ENCODE measurements around the gene ILDR2. TPM values are rescaled to one million over a fixed set of nuclear protein-coding genes. Genes with fewer than 3 reads are reported as not detected.

ILDR2 gene
- total and polyA plus RNA-seq, 9 of the 15 experiments (the other 6 are each of a cell fraction or from before 2014, with no cell fraction given): 0.03 to 0.31 (median 0.18) TPM; not detected in 2

GRCh38 chr1:166974647-166975345 is 544 bp downstream of the ILDR2 start:
- no peak for ATAC-seq
- Histone ChIP-seq H3K27ac (ENCODE audit: extremely low read depth, low read depth, low read length) (no peak overlapping the region), H3K9ac (ENCODE audit: insufficient read depth in 1 of 2, low read depth in 2 of 2, low read length in 2 of 2) (peak overlapping the region in 1 of 2 experiments; percentile 50; a peak in 2 of 4 replicates), H3K27me3 (ENCODE audit: control insufficient read depth in 2 of 2, insufficient read depth in 2 of 2, low read length in 2 of 2) (peaks cover 36% of the 10 kb centered on the region in 2 experiments), H4K20me1 (replicated peaks; ENCODE audit: control insufficient read depth, insufficient read depth, low read length) (peaks cover 6% of the 10 kb centered on the region; the same call in 1 of the 2 replicates), H3K9me1 (ENCODE audit: control insufficient read depth, insufficient read depth, low read length) (no peaks in the 10 kb centered on the region), H3K4me2 (ENCODE audit: insufficient read depth, low read length) (peak overlapping the region; percentile 68), H3K9me3 (replicated peaks; ENCODE audit: control insufficient read depth, insufficient read depth, low read depth, low read length) (no peaks in the 10 kb centered on the region), H3K79me2 (ENCODE audit: control insufficient read depth, insufficient read depth, low read length) (no peaks in the 10 kb centered on the region), H3K4me1 (replicated peaks in 1 of 2; ENCODE audit: control insufficient read depth in 2 of 2, insufficient read depth in 2 of 2, low read length in 2 of 2) (peaks cover 3 to 13% of the 10 kb centered on the region in 2 experiments; a peak in 3 of 5 replicates), H3K4me3 (peak overlapping the region; percentile 23; the same call in 1 of the 2 replicates), H3K36me3 (ENCODE audit: control insufficient read depth, insufficient read depth, low read length) (no peaks in the 10 kb centered on the region), H2AFZ (ENCODE audit: low read depth, low read length) (peak overlapping the region; percentile 72)
- TF ChIP-seq MED1 (CRISPR knock-in tag; IDR thresholded peaks at IDR 0.05; ENCODE audit: borderline replicate concordance): no peak
- no peak for TF ChIP-seq HSF4 (CRISPR knock-in tag; IDR thresholded peaks at IDR 0.05; ENCODE audit: borderline replicate concordance)
- no peak for TF ChIP-seq ARID4B (CRISPR knock-in tag; IDR thresholded peaks at IDR 0.05)
- no peak for TF ChIP-seq JUND (IDR thresholded peaks at IDR 0.05; ENCODE audit: borderline replicate concordance, low read depth, low read length)
- no peak for TF ChIP-seq JUND (tag; IDR thresholded peaks at IDR 0.05; ENCODE audit: borderline replicate concordance, low read depth, low read length)
- no peak for TF ChIP-seq ELK3 (CRISPR knock-in tag; IDR thresholded peaks at IDR 0.05)
- TF ChIP-seq VEZF1 (CRISPR knock-in tag; IDR thresholded peaks at IDR 0.05): peak; percentile 29; the same call in 1 of the 2 replicates
- TF ChIP-seq SIRT6 (IDR thresholded peaks at IDR 0.05; ENCODE audit: low read depth, low read length): no peak
- TF ChIP-seq ZNF384 (IDR thresholded peaks at IDR 0.05; ENCODE audit: low read depth, low read length): no peak
- TF ChIP-seq EGR1 (conservative IDR thresholded peaks at IDR 0.05): peak; percentile 54
- TF ChIP-seq SRSF7 (optimal IDR thresholded peaks at IDR 0.05; ENCODE audit: low read depth, low read length): no peak
- no peak for TF ChIP-seq FOXJ2 (tag; IDR thresholded peaks at IDR 0.05)
- TF ChIP-seq E2F4 (CRISPR knock-in tag; IDR thresholded peaks at IDR 0.05; ENCODE audit: low read depth): no peak
- intact Hi-C loops (cut with micrococcal nuclease) (loop anchor here (5.0 kb wide), 1 partner anchor 83 kb away; no protein-coding TSS in a partner anchor), in situ Hi-C loops (cut with MboI) (no loop called here)
- ChIA-PET POLR2A (interaction anchor here (0.6 kb wide), 1 partner anchor 192 kb away, joined by 3 read pairs; no protein-coding TSS in a partner anchor), CTCF (ENCODE audit: low intra/inter-chr PET ratio) (no interaction called here)
- BruUV-seq (replicated peaks): no TSS peak
- no peak for DNase-seq (ENCODE audit: extremely low read depth in 1 of 4, low spot score in 3 of 4)
- 6% methylated on average over 14 of the region's 17 CpGs for WGBS (ENCODE audit: insufficient coverage, low coverage, missing lambda C conversion rate)
- FAIRE-seq: peak; percentile 15

All from K562 (cell line).